OCI-LY1 (cell line): Measurements from ENCODE around the gene PHKB.

Experiments
- H2AFZ ChIP-seq: fragments of 200-600 bp; sonication (generic), shearing (Covaris generic); 2 replicates; pipeline ENCODE4 v1.6.0; 2014; ENCODE audit warnings: antibody characterized with exemption, mild to moderate bottlenecking, low read length
- H3F3A ChIP-seq: fragments of 200-600 bp; sonication (generic), shearing (Covaris generic); 2 replicates; pipeline ENCODE4 v1.6.0; 2014; ENCODE audit warnings: mild to moderate bottlenecking, antibody characterized with exemption, low read length, moderate library complexity; ENCODE audit not compliant: insufficient read depth
- H3K27ac ChIP-seq: fragments of 200-600 bp; sonication (generic); 2 replicates; pipeline ENCODE4 v1.5.1; 2014; ENCODE audit warnings: low read length, mixed run types, mild to moderate bottlenecking, low read depth; ENCODE audit not compliant: poor library complexity, severe bottlenecking
- H3K27me3 ChIP-seq: fragments of 200-600 bp; sonication (generic); 2 replicates; pipeline ENCODE4 v1.6.0; 2014; ENCODE audit warnings: antibody characterized with exemption, mild to moderate bottlenecking, low read length, moderate library complexity; ENCODE audit not compliant: insufficient read depth
- H3K36me3 ChIP-seq: fragments of 200-600 bp; sonication (generic); 2 replicates; pipeline ENCODE4 v1.6.1; 2014; ENCODE audit warnings: mild to moderate bottlenecking, antibody characterized with exemption, low read length, moderate library complexity, mixed read lengths; ENCODE audit not compliant: insufficient read depth
- H3K4me1 ChIP-seq: fragments of 200-600 bp; sonication (generic); 2 replicates; pipeline ENCODE4 v1.5.1; 2014; ENCODE audit warnings: mild to moderate bottlenecking, low read length, moderate library complexity; ENCODE audit not compliant: insufficient read depth, severe bottlenecking
- H3K4me2 ChIP-seq: fragments of 200-600 bp; sonication (generic), shearing (Covaris generic); 2 replicates; pipeline ENCODE4 v1.6.1; 2014; ENCODE audit warnings: low read length
- H3K4me3 ChIP-seq: fragments of 200-600 bp; sonication (generic); 2 replicates; pipeline ENCODE4 v1.5.1; 2014; ENCODE audit warnings: low read length, low read depth, mild to moderate bottlenecking, mixed read lengths; ENCODE audit not compliant: poor library complexity, severe bottlenecking
- H3K79me2 ChIP-seq: fragments of 200-600 bp; shearing (Covaris generic); 2 replicates; pipeline ENCODE4 v1.6.1; 2016; ENCODE audit warnings: mixed run types, low read length, mixed read lengths; ENCODE audit not compliant: insufficient read depth
- H3K9ac ChIP-seq: fragments of 200-600 bp; sonication (generic), shearing (Covaris generic); 2 replicates; pipeline ENCODE4 v1.6.1; 2014; ENCODE audit warnings: mild to moderate bottlenecking, low read length, mixed read lengths
- H3K9me2 ChIP-seq: fragments of 200-600 bp; sonication (generic), shearing (Covaris generic); 2 replicates; pipeline ENCODE4 v1.6.1; 2014; ENCODE audit warnings: low read depth, mild to moderate bottlenecking, low read length, mixed read lengths
- H3K9me3 ChIP-seq: fragments of 200-600 bp; shearing (Covaris generic); 2 replicates; pipeline ENCODE4 v1.6.1; 2014; ENCODE audit warnings: low read length, mixed read lengths
- H4K20me1 ChIP-seq: fragments of 200-600 bp; sonication (generic), shearing (Covaris generic); 2 replicates; pipeline ENCODE4 v1.6.0; 2016; ENCODE audit warnings: mild to moderate bottlenecking, low read length; ENCODE audit not compliant: insufficient read depth
- CTCF ChIP-seq: fragments of 200-600 bp; sonication (generic), shearing (Covaris generic); IDR thresholded peaks from 2 replicates; pipeline ENCODE4 v1.5.1; 2017; ENCODE audit warnings: mild to moderate bottlenecking, antibody characterized with exemption, low read length, moderate library complexity, mixed read lengths
- EZH2 ChIP-seq: fragments of 200-600 bp; sonication (generic), shearing (Covaris generic); IDR thresholded peaks from 2 replicates; pipeline ENCODE4 v1.8.0; 2017; ENCODE audit warnings: borderline replicate concordance, mixed run types, mild to moderate bottlenecking, antibody characterized with exemption, low read length, moderate library complexity, mixed read lengths

PHKB gene

GRCh38 chr16:47634126-47634525 is 173.0 kb downstream of the PHKB start:
- Histone ChIP-seq H4K20me1 (no peaks in the 10 kb centered on the region), H3K4me3 (no peak overlapping the region), H2AFZ (no peak overlapping the region), H3K27me3 (no peaks in the 10 kb centered on the region), H3K27ac (no peak overlapping the region), H3K79me2 (no peaks in the 10 kb centered on the region), H3K4me1 (no peaks in the 10 kb centered on the region), H3F3A (no peaks in the 10 kb centered on the region), H3K9me2 (no peaks in the 10 kb centered on the region), H3K4me2 (no peak overlapping the region), H3K36me3 (peaks cover 23% of the 10 kb centered on the region), H3K9me3 (no peaks in the 10 kb centered on the region), H3K9ac (no peak overlapping the region)
- TF ChIP-seq EZH2 (no peak), CTCF (no peak)

GRCh38 chr16:47634727-47635126 is 173.6 kb downstream of the PHKB start:
- H3K27me3 ChIP-seq: no peaks in the 10 kb centered on the region
- H3K27ac ChIP-seq: no peak overlapping the region
- peaks cover 23% of the 10 kb centered on the region for H3K36me3 ChIP-seq
- no peaks in the 10 kb centered on the region for H3K9me3 ChIP-seq
- no peak overlapping the region for H3K4me3 ChIP-seq
- H2AFZ ChIP-seq: no peak overlapping the region
- H3K9ac ChIP-seq: no peak overlapping the region
- no peak overlapping the region for H3K4me2 ChIP-seq
- H3K4me1 ChIP-seq: no peaks in the 10 kb centered on the region
- H3F3A ChIP-seq: no peaks in the 10 kb centered on the region
- no peaks in the 10 kb centered on the region for H3K9me2 ChIP-seq
- no peaks in the 10 kb centered on the region for H4K20me1 ChIP-seq
- H3K79me2 ChIP-seq: no peaks in the 10 kb centered on the region
- no peak for TF ChIP-seq EZH2
- TF ChIP-seq CTCF: no peak

- Histone ChIP-seq H3K4me3 (no peak overlapping the region), H3K4me1 (no peaks in the 10 kb centered on the region), H2AFZ (no peak overlapping the region), H3K9ac (no peak overlapping the region), H3K79me2 (no peaks in the 10 kb centered on the region), H3K36me3 (peaks cover 23% of the 10 kb centered on the region), H3K27ac (no peak overlapping the region), H3K4me2 (no peak overlapping the region), H3K27me3 (no peaks in the 10 kb centered on the region), H3K9me2 (no peaks in the 10 kb centered on the region), H3F3A (no peaks in the 10 kb centered on the region), H3K9me3 (no peaks in the 10 kb centered on the region), H4K20me1 (no peaks in the 10 kb centered on the region)
- TF ChIP-seq EZH2: no peak
- no peak for TF ChIP-seq CTCF
Measured at GRCh38 chr16:47636501-47637099, 175.5 kb downstream of the PHKB start.
